ENCODE results near the gene SETD1A. TPM values are rescaled to one million over a fixed set of nuclear protein-coding genes. Genes with fewer than 3 reads are reported as not detected.

Gene SETD1A
- total and polyA plus RNA-seq, 2 of the 4 experiments (the other 2 are of a cell fraction): 0.54 to 5.8 TPM

DNA sequence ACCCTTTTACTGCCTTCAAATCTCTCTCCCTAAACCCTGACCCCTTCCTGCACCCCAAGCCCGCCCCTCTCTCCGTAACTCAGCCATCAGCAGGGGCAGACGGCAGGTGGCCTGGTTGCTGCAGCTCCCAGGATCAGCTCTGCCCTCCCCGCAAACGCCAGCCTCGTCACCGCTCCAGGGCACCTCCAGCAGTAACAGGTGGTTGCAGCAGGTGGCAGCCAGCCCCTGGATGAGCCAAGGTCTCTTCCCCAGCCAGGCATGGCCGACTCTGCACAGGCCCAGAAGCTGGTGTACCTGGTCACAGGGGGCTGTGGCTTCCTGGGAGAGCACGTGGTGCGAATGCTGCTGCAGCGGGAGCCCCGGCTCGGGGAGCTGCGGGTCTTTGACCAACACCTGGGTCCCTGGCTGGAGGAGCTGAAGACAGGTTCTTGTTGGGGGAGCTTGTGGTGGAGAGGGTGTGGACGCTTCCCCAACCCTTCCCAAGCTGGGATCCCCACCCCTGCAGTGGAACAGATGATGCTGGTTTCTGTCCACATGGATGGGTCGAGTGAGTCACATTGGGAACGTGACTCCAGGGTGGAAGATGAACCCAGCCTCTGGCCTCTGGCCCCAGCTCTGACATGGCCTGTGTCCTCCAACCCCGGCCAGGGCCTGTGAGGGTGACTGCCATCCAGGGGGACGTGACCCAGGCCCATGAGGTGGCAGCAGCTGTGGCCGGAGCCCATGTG, 28.0 kb downstream of the SETD1A start:
- no TSS peak for BruUV-seq (replicated peaks)
- H2AFZ ChIP-seq (replicated peaks; ENCODE audit: low read length, poor library complexity): peak overlapping the region; percentile 93
- 76% methylated on average over 5 of the region's 20 CpGs; no CpG with 5 or more reads in 1 of the 2 experiments for WGBS, 2 experiments (ENCODE audit: extremely low coverage in 2 of 2, insufficient read length in 1 of 2)
- peaks cover 0 to 16% of the 10 kb centered on the region in 2 experiments; a peak in 2 of 4 replicates for H3K79me1 ChIP-seq (ENCODE audit: low read depth in 1 of 2, low read length in 2 of 2)
- peak overlapping the region; percentile 91; the same call in 1 of the 2 replicates for H3K14ac ChIP-seq (replicated peaks; ENCODE audit: low read depth, low read length)
- H2AK5ac ChIP-seq (ENCODE audit: low read depth, low read length): peak overlapping the region; percentile 78
- H3K9ac ChIP-seq (ENCODE audit: low read depth, low read length): peak overlapping the region; percentile 56
- H3K23ac ChIP-seq (ENCODE audit: low read depth, low read length): peak overlapping the region; percentile 80; the same call in 1 of the 2 replicates
- H3K56ac ChIP-seq (ENCODE audit: extremely low read depth, insufficient read depth, low read length): no peak overlapping the region
- H2AK9ac ChIP-seq (replicated peaks; ENCODE audit: low read depth, low read length, poor library complexity): peak overlapping the region; percentile 98
- peaks cover 25% of the 10 kb centered on the region for H3K36me3 ChIP-seq (ENCODE audit: control insufficient read depth, insufficient read depth, low read length)
- ChIA-PET CTCF (interaction anchor here (0.5 kb wide), 1 partner anchor 30 kb away, joined by 4 read pairs; no protein-coding TSS in a partner anchor), POLR2A (ENCODE audit: unreplicated experiment) (interaction anchor here (1.0 kb wide), 1 partner anchor 156 kb away, joined by 3 read pairs; no protein-coding TSS in a partner anchor)
- in situ Hi-C loops (cut with MboI; ENCODE audit: low sequenced_read_pairs): loop anchor here (10.0 to 25.0 kb wide), 3 partner anchors 99 to 879 kb away; partner anchors contain the start of gene PRSS53
- H2BK5ac ChIP-seq (ENCODE audit: low read depth, low read length, poor library complexity, severe bottlenecking): peak overlapping the region; percentile 63
- H4K8ac ChIP-seq (ENCODE audit: low read depth in 2 of 2, low read length in 2 of 2): peak overlapping the region; percentile 75 to 98
- H2BK120ac ChIP-seq (ENCODE audit: low read depth, low read length): peak overlapping the region; percentile 32; the same call in 1 of the 2 replicates
- peak overlapping the region; percentile 40 for H3K27ac ChIP-seq (ENCODE audit: insufficient read depth, low read length)
- no peaks in the 10 kb centered on the region for H3K9me3 ChIP-seq (ENCODE audit: control insufficient read depth, insufficient read depth, low read length)
- peak overlapping the region; percentile 94 for H3K4ac ChIP-seq (ENCODE audit: low read depth, low read length)
- TF ChIP-seq CHD1 (IDR thresholded peaks at IDR 0.05; ENCODE audit: low read depth, low read length): no peak
- peak; percentile 50; the same call in 1 of the 2 replicates for TF ChIP-seq BHLHE40 (IDR thresholded peaks at IDR 0.05; ENCODE audit: low read depth, low read length)
- TF ChIP-seq, protein P1, sequence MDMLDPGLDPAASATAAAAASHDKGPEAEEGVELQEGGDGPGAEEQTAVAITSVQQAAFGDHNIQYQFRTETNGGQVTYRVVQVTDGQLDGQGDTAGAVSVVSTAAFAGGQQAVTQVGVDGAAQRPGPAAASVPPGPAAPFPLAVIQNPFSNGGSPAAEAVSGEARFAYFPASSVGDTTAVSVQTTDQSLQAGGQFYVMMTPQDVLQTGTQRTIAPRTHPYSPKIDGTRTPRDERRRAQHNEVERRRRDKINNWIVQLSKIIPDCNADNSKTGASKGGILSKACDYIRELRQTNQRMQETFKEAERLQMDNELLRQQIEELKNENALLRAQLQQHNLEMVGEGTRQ (IDR thresholded peaks at IDR 0.05; ENCODE audit: low read depth, low read length): no peak
- TF ChIP-seq RCOR1 (IDR thresholded peaks at IDR 0.05; ENCODE audit: insufficient replicate concordance, low read length): no peak
- no peak for TF ChIP-seq SMC3 (IDR thresholded peaks at IDR 0.05; ENCODE audit: low read depth, low read length)
- TF ChIP-seq, protein P2, sequence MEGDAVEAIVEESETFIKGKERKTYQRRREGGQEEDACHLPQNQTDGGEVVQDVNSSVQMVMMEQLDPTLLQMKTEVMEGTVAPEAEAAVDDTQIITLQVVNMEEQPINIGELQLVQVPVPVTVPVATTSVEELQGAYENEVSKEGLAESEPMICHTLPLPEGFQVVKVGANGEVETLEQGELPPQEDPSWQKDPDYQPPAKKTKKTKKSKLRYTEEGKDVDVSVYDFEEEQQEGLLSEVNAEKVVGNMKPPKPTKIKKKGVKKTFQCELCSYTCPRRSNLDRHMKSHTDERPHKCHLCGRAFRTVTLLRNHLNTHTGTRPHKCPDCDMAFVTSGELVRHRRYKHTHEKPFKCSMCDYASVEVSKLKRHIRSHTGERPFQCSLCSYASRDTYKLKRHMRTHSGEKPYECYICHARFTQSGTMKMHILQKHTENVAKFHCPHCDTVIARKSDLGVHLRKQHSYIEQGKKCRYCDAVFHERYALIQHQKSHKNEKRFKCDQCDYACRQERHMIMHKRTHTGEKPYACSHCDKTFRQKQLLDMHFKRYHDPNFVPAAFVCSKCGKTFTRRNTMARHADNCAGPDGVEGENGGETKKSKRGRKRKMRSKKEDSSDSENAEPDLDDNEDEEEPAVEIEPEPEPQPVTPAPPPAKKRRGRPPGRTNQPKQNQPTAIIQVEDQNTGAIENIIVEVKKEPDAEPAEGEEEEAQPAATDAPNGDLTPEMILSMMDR (conservative IDR thresholded peaks at IDR 0.05; ENCODE audit: low read depth, low read length): no peak
- TF ChIP-seq MXI1 (IDR thresholded peaks at IDR 0.05; ENCODE audit: borderline replicate concordance, low read depth, low read length): no peak
- TF ChIP-seq RAD21 (IDR thresholded peaks at IDR 0.05; ENCODE audit: low read length): peak; percentile 33
- no peak for TF ChIP-seq RFX5 (IDR thresholded peaks at IDR 0.05; ENCODE audit: low read depth, low read length)
- TF ChIP-seq, protein P3, sequence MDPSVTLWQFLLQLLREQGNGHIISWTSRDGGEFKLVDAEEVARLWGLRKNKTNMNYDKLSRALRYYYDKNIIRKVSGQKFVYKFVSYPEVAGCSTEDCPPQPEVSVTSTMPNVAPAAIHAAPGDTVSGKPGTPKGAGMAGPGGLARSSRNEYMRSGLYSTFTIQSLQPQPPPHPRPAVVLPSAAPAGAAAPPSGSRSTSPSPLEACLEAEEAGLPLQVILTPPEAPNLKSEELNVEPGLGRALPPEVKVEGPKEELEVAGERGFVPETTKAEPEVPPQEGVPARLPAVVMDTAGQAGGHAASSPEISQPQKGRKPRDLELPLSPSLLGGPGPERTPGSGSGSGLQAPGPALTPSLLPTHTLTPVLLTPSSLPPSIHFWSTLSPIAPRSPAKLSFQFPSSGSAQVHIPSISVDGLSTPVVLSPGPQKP (IDR thresholded peaks at IDR 0.05; ENCODE audit: borderline replicate concordance, low read depth, low read length): no peak
- peak overlapping the region; percentile 94 for H4K91ac ChIP-seq (ENCODE audit: insufficient read depth, low read depth, low read length)
- peak overlapping the region; percentile 85 for H3K4me2 ChIP-seq (ENCODE audit: low read depth, low read length)
- peak overlapping the region; percentile 47 for H3K4me3 ChIP-seq (ENCODE audit: insufficient read depth, low read depth, low read length)
- no peaks in the 10 kb centered on the region for H3K27me3 ChIP-seq (ENCODE audit: control insufficient read depth, insufficient read depth, low read length)
- H2BK20ac ChIP-seq (ENCODE audit: low read depth, low read length): 0 out of 2 replicates have a peak overlapping the region, but pooled peaks have one; percentile 1
- DNase-seq (no peak), ATAC-seq (ENCODE audit: low read depth) (peak; percentile 10)
- peaks cover 8% of the 10 kb centered on the region for H3K4me1 ChIP-seq (ENCODE audit: control insufficient read depth, insufficient read depth, low read length)
- H4K5ac ChIP-seq (ENCODE audit: low read depth, low read length): peak overlapping the region; percentile 80
- dilution Hi-C loops (cut with HindIII; ENCODE audit: low sequenced_read_pairs, unreplicated experiment): no loop called here
- intact Hi-C loops (cut with micrococcal nuclease): loop anchor here (1.0 to 2.0 kb wide), 4 partner anchors 48 to 157 kb away; partner anchors contain the start of genes STX4, VKORC1, ZNF646 and ZNF668
- H4K20me1 ChIP-seq (ENCODE audit: insufficient read depth, low read length): no peaks in the 10 kb centered on the region
- H3K9me1 ChIP-seq (ENCODE audit: insufficient read depth, low read length): no peaks in the 10 kb centered on the region; the same call in none of the 2 replicates
- H3K18ac ChIP-seq (ENCODE audit: low read depth, low read length): peak overlapping the region; percentile 29
- H2BK15ac ChIP-seq (ENCODE audit: low read depth, low read length): peak overlapping the region; percentile 58; the same call in 1 of the 3 replicates

All from IMR-90 (cell line).